Uterus (tissue), 2 donors: ENCODE results near the gene PCDHGA6.
"Not testable (repeated sequence)": the region's sequence is repeated elsewhere in the genome, so short reads cannot be mapped to it uniquely, and the experiment has no call there.

ENCODE experiments used
- CTCF ChIP-seq, 4 experiments: fragments of 200-600 bp in 2 of 4; fragments of 450-650 bp in 2 of 4; sonication (generic) in 2 of 4; IDR thresholded peaks; one replicate each; pipeline ENCODE4 v1.5.1; 2016 to 2019; ENCODE audit warnings: antibody characterized with exemption in 4 of 4, mild to moderate bottlenecking in 2 of 4, moderate library complexity in 1 of 4
- POLR2A ChIP-seq, 2 donors: fragments of 450-650 bp; IDR thresholded peaks; one replicate each; pipeline ENCODE4 v1.6.1; 2016; ENCODE audit warnings: antibody characterized with exemption in 2 of 2, mild to moderate bottlenecking in 1 of 2, moderate library complexity in 1 of 2

- TF ChIP-seq CTCF, POLR2A (IDR thresholded peaks at IDR 0.05): not testable (repeated sequence)
Observed at GRCh38 chr5:141340781-141341354, 32.8 kb upstream of the PCDHGA6 start.
